A673 (cell line): ENCODE measurements around the gene MRPL33. TPM values are rescaled to one million over a fixed set of nuclear protein-coding genes. Genes with fewer than 3 reads are reported as not detected.

ENCODE experiments used
- BruUV-seq: library from RNA; stranded (reverse); fragments of 400-500 nt; replicated peaks from 2 replicates; lab custom pipeline; 2021; lab: Mats Ljungman, UMichigan
- CTCF ChIA-PET: fragments of 300-600 bp; sonication (Branson Sonifier 250); formaldehyde crosslinking; loops from one replicate; lab custom pipeline; 2022; ENCODE audit warnings: antibody characterized with exemption; lab: Charles Lee
- POLR2A ChIA-PET: fragments of 300-600 bp; sonication (Branson Sonifier 250); formaldehyde crosslinking; loops from one replicate; lab custom pipeline; 2022; ENCODE audit warnings: antibody characterized with exemption; ENCODE audit not compliant: low non-redundant PET; lab: Charles Lee
- DNase-seq: peaks from one replicate; pipeline ENCODE4 v3.0.0-alpha.2; 2015; ENCODE audit warnings: low spot score
- H3K27ac ChIP-seq: fragments of 200-600 bp; sonication (generic); 2 replicates; pipeline ENCODE4 v1.5.1; 2016; ENCODE audit warnings: mixed run types, low read depth, mild to moderate bottlenecking, mixed read lengths, antibody characterized with exemption, low read length; ENCODE audit not compliant: poor library complexity, severe bottlenecking
- H3K27me3 ChIP-seq: fragments of 200-600 bp; sonication (generic); replicated peaks from 2 replicates; pipeline ENCODE4 v1.6.1; 2017; ENCODE audit warnings: mixed run types, low read depth, mild to moderate bottlenecking, mixed read lengths, antibody characterized with exemption, low read length; ENCODE audit not compliant: insufficient read depth, poor library complexity
- H3K36me3 ChIP-seq: fragments of 200-600 bp; sonication (generic); 2 replicates; pipeline ENCODE4 v1.6.1; 2016; ENCODE audit warnings: mixed run types, mild to moderate bottlenecking, mixed read lengths, antibody characterized with exemption, low read length; ENCODE audit not compliant: insufficient read depth, poor library complexity, severe bottlenecking
- H3K4me1 ChIP-seq: fragments of 200-600 bp; sonication (generic); 2 replicates; pipeline ENCODE4 v1.6.1; 2017; ENCODE audit warnings: mixed run types, mild to moderate bottlenecking, mixed read lengths, antibody characterized with exemption, low read length; ENCODE audit not compliant: insufficient read depth, poor library complexity, severe bottlenecking
- H3K4me3 ChIP-seq: fragments of 200-600 bp; sonication (generic); 2 replicates; pipeline ENCODE4 v1.5.1; 2016; ENCODE audit warnings: low read depth, mixed run types, mild to moderate bottlenecking, mixed read lengths, low read length; ENCODE audit not compliant: poor library complexity, severe bottlenecking
- H3K9me3 ChIP-seq: fragments of 200-600 bp; sonication (generic); 2 replicates; pipeline ENCODE4 v1.6.1; 2016; ENCODE audit warnings: mixed run types, low read depth, mild to moderate bottlenecking, mixed read lengths, antibody characterized with exemption, low read length; ENCODE audit not compliant: poor library complexity, severe bottlenecking
- EZH2 ChIP-seq: fragments of 200-600 bp; sonication (generic); IDR thresholded peaks from 2 replicates; pipeline ENCODE4 v1.6.1; 2017; ENCODE audit warnings: borderline replicate concordance, low read depth, mild to moderate bottlenecking, mixed read lengths, antibody characterized with exemption, low read length; ENCODE audit not compliant: poor library complexity, severe bottlenecking
- intact Hi-C: fragments of 100-400 bp; cut with micrococcal nuclease; formaldehyde crosslinking; loops from one replicate; pipeline ENCODE4 v1.10.0; 2022; ENCODE audit not compliant: unreplicated experiment
- total RNA-seq: library from RNA; stranded (reverse); gene quantifications from 2 replicates; pipeline ENCODE4 v1.2.3, GENCODE V29; 2021
- TF ChIP-seq, protein P1 (sequence below): fragments of 300-800, 200-600 bp; sonication (generic); conservative IDR thresholded peaks from 2 replicates; pipeline ENCODE4 v1.5.1; 2017; ENCODE audit warnings: low read depth, mild to moderate bottlenecking, antibody characterized with exemption, low read length, moderate library complexity, mixed read lengths

Gene MRPL33
- total RNA-seq, 1 experiment from 2014 or later: 68.1 TPM

DNA sequence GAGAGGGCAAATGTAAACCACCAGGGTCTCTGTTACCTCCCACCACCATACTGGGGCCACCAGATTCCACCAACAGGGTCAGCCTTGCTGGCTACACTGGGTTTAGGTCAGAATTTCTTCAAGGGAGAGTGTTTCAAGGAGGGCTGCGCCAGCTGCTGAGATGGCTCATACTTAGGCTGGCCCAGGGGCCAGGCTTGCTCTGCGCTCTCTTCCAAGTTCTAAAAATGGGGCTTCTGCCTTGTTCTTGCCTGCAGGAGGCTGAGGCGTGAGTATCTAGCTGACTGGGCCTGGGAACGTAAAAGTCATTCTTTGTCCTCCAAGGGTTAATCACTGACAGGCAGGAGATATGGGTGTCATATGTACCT, 28.1 kb downstream of the MRPL33 start:
- intact Hi-C loops: no loop called here
- TSS peak; percentile 79 for BruUV-seq

DNA sequence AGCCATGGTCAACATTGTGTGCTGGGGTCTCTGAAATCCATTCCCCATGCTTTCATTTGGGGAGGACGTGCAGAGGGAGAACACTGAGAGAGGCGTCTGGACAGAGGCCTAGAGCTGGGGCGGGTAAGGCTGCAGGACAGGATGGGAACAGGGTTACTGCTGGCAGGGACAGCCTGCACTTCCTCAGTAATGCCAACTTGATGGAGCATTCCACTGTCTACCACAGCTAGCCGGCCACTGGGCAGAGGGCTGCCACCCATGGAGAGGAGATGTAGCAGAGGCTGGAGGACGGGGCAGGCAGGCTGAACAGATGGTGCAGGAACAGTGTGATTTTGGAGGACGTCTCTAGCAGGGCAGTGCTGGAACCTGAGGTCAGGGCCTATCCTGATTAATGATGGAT, 29.3 kb downstream of the MRPL33 start:
- Histone ChIP-seq H3K4me1 (peaks cover 4% of the 10 kb centered on the region), H3K4me3 (no peak overlapping the region), H3K36me3 (no peaks in the 10 kb centered on the region), H3K9me3 (no peaks in the 10 kb centered on the region), H3K27ac (no peak overlapping the region), H3K27me3 (no peaks in the 10 kb centered on the region)
- no peak for DNase-seq
- ChIA-PET POLR2A (interaction anchor here (0.5 kb wide), 1 partner anchor 14 kb away, joined by 7 read pairs; no protein-coding TSS in a partner anchor), CTCF (interaction anchor here (0.5 kb wide), 1 partner anchor 595 kb away, joined by 9 read pairs; no protein-coding TSS in a partner anchor)
- no TSS peak for BruUV-seq
- TF ChIP-seq EZH2: no peak
- TF ChIP-seq, protein P1, sequence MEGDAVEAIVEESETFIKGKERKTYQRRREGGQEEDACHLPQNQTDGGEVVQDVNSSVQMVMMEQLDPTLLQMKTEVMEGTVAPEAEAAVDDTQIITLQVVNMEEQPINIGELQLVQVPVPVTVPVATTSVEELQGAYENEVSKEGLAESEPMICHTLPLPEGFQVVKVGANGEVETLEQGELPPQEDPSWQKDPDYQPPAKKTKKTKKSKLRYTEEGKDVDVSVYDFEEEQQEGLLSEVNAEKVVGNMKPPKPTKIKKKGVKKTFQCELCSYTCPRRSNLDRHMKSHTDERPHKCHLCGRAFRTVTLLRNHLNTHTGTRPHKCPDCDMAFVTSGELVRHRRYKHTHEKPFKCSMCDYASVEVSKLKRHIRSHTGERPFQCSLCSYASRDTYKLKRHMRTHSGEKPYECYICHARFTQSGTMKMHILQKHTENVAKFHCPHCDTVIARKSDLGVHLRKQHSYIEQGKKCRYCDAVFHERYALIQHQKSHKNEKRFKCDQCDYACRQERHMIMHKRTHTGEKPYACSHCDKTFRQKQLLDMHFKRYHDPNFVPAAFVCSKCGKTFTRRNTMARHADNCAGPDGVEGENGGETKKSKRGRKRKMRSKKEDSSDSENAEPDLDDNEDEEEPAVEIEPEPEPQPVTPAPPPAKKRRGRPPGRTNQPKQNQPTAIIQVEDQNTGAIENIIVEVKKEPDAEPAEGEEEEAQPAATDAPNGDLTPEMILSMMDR: no peak
- intact Hi-C loops: no loop called here

More for the DNA sequence above, 28.1 kb downstream of the MRPL33 start:
- no peak overlapping the region for H3K4me3 ChIP-seq
- H3K27me3 ChIP-seq: no peaks in the 10 kb centered on the region
- H3K27ac ChIP-seq: peak overlapping the region; percentile 60
- ChIA-PET CTCF (no interaction called here), POLR2A (interaction anchor here (0.7 kb wide), 1 partner anchor 67 kb away, joined by 3 read pairs; no protein-coding TSS in a partner anchor)
- no peaks in the 10 kb centered on the region for H3K9me3 ChIP-seq
- H3K4me1 ChIP-seq: peaks cover 4% of the 10 kb centered on the region
- no peak for DNase-seq
- no peaks in the 10 kb centered on the region for H3K36me3 ChIP-seq
- TF ChIP-seq EZH2: no peak
- TF ChIP-seq, protein P1: no peak

DNA sequence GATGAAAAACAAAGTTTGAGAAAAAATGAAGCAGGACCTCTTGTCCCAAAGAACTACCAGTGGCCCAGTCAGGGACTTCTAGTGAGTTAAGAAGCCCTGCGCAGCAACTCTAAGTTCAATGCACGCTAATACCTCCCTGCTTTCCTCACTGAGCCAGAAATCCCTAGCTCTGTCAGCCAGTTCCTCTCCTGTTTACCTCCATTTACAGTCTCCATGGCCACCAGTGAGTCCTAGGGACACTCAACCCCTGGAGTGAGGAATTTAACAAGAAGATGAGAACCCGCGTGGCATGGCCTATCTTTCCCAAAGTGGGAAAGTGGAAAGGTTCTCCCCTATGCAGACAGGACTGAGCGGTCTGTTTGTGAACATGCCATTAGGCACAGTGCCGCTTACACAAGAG, 31.0 kb downstream of the MRPL33 start:
- ChIA-PET CTCF (no interaction called here), POLR2A (no interaction called here)
- H3K9me3 ChIP-seq: no peaks in the 10 kb centered on the region
- no peak for DNase-seq
- no peaks in the 10 kb centered on the region for H3K27me3 ChIP-seq
- no peak overlapping the region for H3K27ac ChIP-seq
- intact Hi-C loops: no loop called here
- H3K4me3 ChIP-seq: no peak overlapping the region
- peaks cover 4% of the 10 kb centered on the region for H3K4me1 ChIP-seq
- BruUV-seq: no TSS peak
- TF ChIP-seq, protein P1: no peak
- no peak for TF ChIP-seq EZH2
- H3K36me3 ChIP-seq: no peaks in the 10 kb centered on the region
